Dedifferentiated amniotic fluid mesenchymal stem cell (primary cell): ENCODE results near the gene CSGALNACT2.
"Not testable (repeated sequence)": the region's sequence is repeated elsewhere in the genome, so short reads cannot be mapped to it uniquely, and the experiment has no call there.

Experiments used
- DNase-seq: peaks from one replicate; pipeline ENCODE4 v3.0.0-alpha.2; 2016; ENCODE audit errors: extremely low spot score

Gene CSGALNACT2

DNA sequence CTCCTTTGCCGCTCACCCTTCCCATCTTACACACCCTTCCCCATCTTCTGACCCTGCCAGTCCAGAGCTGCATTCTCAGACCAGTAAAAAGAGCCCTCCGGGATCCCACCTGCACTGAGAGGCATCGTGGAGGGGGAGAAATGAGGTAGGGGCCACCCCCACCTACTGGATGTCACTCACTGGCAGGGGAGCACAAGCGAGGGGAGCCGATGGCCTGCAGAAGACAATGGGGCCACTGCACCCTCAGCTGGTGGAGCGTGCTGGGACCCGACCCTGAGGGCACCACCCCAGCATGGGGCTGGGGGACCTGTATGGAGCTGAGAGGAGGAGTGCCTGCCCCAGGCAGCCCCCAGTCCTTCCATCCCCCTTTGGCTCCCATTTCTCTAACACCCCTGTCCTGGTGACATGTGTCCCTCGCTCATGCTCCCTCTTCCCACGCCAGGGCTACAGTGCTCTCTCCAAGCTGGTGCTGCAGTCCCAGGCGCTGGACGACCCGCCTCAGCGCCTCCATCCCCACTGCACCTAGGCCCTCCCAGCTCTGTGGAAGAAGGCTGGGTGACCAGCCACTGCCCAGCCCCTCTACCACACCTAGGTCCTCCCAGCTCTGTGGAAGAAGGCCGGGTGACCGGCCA, 78.8 kb downstream of the CSGALNACT2 start:
- DNase-seq, result no peak

GRCh38 chr10:43217563-43218205, 79.4 kb downstream of the CSGALNACT2 start:
- DNase-seq, result no peak

DNA sequence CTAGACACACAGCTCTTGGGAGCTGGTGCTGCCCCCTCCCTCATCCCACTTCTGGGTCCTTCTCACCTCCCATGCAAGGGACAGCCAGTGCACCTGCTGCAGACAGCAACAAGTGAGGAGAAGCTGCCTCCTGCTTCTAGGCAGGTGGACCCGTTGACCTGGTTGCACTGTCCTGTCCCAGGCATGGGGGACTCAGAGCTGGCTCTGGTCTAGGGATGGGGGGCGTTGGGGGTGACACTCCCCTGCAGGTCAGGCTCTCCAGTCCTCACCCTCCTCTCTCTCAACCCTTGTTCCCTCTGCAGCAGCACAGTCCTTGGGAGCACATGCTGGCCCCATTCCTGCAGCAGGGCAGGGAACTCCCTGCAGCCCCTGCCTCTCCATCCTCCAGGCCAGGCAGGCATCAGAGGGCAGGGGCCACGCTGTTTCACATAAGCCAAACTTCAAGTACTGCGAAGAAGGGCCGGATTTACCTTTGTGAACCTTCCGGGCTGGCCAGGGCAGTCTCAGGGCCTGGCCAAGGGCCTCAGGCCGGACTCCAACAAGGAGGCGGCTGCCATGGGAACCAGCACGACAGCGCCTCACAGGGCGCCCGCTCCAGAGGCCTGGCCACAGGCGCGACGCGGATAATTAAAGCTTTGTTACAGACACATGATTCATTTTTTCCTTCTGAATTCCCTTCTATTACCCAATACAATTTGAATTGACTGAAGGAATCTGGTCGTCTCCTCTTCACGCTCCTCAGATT, 80.1 kb downstream of the CSGALNACT2 start:
- DNase-seq, result no peak

DNA sequence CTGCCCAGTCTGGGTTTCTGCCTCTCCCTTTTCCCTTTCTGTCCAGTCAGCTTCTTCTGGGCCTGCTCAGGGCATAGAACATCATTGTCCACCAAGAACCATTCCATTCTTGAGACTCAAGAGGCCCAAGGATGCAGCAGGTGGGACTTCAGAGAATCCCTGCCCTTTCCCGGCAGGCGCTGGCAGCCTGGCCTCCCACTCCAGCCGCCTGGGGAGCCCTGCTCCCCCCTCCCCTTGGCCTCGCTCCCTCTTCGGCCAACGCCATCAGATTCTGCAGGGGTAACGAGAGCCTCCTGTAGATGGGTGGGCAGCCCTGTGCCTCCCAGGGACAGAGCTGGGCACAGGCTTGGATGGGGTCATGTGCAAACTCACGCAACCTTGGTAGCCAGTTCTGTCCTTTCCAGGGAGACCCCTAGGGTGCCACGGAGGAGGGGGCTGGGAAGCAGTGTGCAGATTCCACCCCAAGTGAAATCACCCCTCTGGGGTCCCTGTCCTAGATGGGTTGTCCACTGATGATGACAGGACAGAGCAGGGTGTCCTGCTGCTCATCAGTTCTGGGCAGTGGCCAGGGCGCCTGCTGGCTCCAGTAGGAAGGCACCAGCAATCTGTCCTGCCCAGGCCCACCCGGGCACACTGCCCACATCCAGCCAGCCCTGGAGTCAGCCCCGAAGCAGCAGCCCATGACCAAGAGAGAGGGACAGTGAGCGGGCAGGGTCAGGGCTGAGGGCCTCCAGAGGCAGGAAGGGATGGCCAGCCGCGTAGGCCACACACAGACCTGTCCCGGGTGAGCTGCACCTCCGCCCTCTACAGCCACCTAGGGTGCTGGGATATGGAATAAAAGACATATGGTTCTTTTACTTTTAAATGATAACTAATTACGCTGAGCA, 80.9 kb downstream of the CSGALNACT2 start:
- no peak for DNase-seq

- no peak for DNase-seq
Observed at GRCh38 chr10:43219848-43220247, 81.6 kb downstream of the CSGALNACT2 start.

DNA sequence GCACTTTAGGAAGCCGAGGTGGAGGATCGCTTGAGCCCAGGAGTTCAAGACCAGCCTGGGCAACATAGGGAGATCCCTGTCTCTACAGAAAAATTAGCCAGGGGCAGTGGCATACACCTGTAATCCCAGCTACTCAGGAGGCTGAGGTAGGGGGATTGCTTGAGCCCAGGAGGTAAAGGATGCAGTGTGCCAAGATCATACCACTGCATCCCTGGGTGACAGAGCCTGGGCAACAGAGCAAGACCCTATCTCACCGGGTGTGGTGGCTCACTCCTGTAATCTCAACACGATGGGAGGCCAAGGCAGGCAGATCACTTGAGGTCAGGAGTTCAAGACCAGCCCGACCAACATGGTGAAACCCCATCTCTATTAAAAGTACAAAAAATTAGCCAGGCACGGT, 82.0 kb downstream of the CSGALNACT2 start:
- DNase-seq, result not testable (repeated sequence)

GRCh38 chr10:43220657-43221418, 82.6 kb downstream of the CSGALNACT2 start:
- no peak for DNase-seq

GRCh38 chr10:43221419-43222209, 83.4 kb downstream of the CSGALNACT2 start:
- DNase-seq, result no peak

- DNase-seq, result no peak
Observed at GRCh38 chr10:43222210-43222720, 84.0 kb downstream of the CSGALNACT2 start.

GRCh38 chr10:43223056-43223455, 84.8 kb downstream of the CSGALNACT2 start:
- no peak for DNase-seq

DNA sequence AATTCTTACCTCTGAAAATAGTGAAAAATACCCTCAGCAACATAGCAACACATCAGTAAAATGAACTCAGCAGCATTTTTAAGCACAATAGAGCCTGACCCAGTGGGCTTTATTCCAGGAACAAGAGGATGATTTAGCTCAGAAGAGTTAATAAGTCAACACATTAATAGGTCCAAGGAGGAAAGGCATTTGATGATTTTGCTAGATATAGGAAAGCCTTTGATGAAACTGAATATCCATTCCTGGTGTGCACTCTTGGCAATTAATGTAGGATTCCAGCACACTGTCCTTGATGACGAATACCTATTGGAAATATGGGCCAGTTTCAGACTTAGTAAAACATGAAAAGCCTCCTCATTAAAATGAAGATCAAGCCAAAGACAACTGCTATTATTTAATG, 86.1 kb downstream of the CSGALNACT2 start:
- no peak for DNase-seq

GRCh38 chr10:43225004-43225786, 87.0 kb downstream of the CSGALNACT2 start:
- DNase-seq, result no peak

DNA sequence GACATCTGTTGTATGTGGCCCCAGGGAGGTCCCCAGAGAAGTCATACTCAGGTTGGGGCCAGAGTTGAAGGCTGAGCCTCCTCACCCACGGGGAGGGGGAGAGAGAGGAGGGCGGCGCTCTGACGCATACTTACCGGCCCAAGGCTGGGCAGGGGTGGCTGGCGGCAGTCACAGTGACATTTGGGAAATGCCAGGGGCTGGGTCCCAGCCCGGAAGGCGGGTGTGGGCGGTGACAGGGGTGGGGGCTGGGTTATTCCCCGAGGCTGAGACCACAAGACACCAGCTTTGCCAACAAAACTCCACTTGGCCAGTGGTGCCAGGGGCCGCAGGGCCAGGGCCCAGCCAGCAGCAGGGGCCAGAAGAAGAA, 87.5 kb downstream of the CSGALNACT2 start:
- DNase-seq, result no peak

DNA sequence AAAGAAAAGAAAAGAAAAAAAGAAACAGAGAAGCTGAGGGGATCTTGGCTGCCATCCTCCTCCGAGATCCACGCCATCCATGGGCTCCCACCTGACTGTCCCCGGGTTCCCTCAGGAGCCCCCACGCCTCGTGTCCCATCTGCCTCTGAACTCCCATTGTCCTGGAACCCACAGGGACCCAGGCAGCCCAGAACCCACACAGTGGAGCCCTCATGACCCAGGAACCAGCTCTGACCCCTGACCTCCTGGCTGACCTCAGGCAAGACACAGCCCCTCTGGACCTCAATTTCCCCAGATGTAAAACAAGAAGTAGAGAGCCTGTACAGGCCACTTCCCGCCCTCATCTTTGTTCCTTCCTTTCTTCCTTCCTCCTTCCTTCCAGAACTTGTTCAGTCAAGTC, 88.2 kb downstream of the CSGALNACT2 start:
- no peak for DNase-seq

GRCh38 chr10:43226851-43227845, 88.9 kb downstream of the CSGALNACT2 start:
- DNase-seq, result no peak

DNA sequence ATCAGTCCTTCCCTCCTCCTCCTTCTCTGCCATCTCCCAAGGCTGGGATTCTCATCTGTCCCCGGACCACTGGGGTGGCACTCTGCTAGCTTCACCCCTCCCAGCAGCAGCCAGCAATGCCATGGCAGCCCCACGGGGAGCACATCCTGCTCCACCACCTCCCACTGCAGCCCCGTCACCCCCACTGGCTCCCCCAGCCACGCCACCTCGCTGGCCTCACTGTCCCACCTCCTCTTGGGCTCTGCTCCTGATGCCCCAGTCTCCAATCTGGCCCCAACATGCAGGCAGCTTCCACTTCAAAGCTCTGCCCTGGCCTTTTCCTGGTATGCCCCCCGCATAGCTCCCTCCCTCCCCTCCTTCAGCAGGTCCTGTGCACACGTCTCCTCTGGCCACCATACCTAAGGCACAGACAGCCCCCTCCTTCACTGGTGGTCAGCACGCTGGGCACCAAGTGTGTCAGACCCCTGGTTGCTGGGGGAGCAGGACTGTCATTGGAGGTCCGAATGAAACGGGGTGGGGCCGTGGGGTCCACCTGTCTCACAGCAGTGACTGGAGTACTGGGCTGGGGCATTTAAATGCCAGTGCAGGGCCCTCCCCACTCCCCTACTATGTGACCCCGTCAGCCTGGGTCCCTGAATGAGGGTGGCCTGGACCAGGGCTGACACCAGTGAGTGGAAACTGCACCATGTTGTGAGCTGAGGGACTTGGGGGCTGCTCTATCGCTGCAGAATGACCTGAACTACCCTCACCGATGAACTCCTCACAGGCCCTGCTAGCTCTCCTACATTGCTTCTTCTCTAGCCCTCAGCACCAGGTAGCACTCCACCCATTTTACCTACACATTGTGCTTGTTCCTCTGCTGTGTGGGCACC, 89.9 kb downstream of the CSGALNACT2 start:
- DNase-seq, result no peak

GRCh38 chr10:43228783-43229207, 90.5 kb downstream of the CSGALNACT2 start:
- no peak for DNase-seq
